ENCODE results near the gene ZNF277.
A peak's percentile ranks its signal among the peaks of the same experiment; 100 is the strongest.
"Not testable (repeated sequence)": the region's sequence is repeated elsewhere in the genome, so short reads cannot be mapped to it uniquely, and the experiment has no call there.

The ZNF277 gene

DNA sequence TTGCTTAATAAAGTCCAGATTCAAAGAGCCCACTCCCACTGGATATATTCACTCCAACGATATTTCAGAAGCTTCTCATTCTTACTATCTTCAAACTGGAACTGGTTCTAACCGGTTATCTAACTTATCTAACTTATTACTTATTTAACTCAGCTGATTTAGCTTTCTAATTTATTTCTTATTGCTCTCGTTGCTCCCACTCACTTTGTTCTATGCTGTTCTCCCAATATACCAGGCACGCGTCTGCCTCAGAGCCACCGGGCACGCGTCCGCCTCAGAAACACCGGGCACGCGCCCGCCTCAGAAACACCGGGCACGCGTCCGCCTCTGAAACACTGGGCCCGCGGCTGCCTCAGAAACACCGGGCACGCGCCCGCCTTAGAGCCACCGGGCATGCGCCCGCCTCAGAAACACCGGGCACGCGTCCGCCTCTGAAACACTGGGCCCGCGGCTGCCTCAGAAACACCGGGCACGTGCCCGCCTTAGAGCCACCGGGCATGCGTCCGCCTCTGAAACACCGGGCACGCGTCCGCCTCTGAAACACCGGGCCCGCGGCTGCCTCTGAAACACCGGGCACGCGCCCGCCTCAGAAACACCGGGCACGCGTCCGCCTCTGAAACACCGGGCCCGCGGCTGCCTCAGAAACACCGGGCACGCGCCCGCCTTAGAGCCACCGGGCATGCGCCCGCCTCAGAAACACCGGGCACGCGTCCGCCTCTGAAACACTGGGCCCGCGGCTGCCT lies 184.8 kb downstream of the ZNF277 start:
- not testable (repeated sequence) for H3K27ac Mint-ChIP-seq, H3K9me3 Mint-ChIP-seq, H3K36me3 Mint-ChIP-seq
- Mint-ChIP-seq H3K4me1 (peaks cover 4 to 17% of the 10 kb centered on the region in 2 donors), H3K27me3 (peaks cover 5 to 16% of the 10 kb centered on the region in 2 donors), H3K4me3 (peak overlapping the region; percentile 81 to 88)
- peak; percentile 62 to 71 for ATAC-seq (replicated peaks)
- DNase-seq: peak; percentile 49

DNA sequence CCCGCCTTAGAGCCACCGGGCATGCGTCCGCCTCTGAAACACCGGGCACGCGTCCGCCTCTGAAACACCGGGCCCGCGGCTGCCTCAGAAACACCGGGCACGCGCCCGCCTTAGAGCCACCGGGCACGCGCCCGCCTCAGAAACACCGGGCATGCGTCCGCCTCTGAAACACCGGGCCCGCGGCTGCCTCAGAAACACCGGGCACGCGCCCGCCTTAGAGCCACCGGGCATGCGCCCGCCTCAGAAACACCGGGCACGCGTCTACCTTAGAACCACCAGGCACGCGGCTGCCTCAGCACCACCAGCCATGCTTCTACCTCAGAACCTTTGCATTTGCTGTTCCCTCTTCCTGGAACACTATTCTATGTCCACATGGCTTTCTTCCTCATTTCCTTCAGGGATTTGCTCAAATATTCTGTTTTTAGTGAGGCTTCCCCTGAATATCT lies 185.4 kb downstream of the ZNF277 start:
- DNase-seq (peak; percentile 69), ATAC-seq (replicated peaks) (peak; percentile 90 to 91)
- H3K9me3 Mint-ChIP-seq, H3K36me3 Mint-ChIP-seq: not testable (repeated sequence)
- Mint-ChIP-seq H3K4me1 (peaks cover 4 to 17% of the 10 kb centered on the region in 2 donors), H3K4me3 (peak overlapping the region; percentile 81 to 88), H3K27ac (peak overlapping the region; percentile 92), H3K27me3 (peaks cover 5 to 16% of the 10 kb centered on the region in 2 donors)
